Measurements from ENCODE around the gene SOWAHA.

- TF ChIP-seq CTCF (conservative IDR thresholded peaks at IDR 0.05) (no peak), ZFX (IDR thresholded peaks at IDR 0.05) (no peak)
Measured at GRCh38 chr5:132808448-132808847, 4.7 kb upstream of the SOWAHA start.

Measured in C4-2B (cell line).